ENCODE results near the gene FZD2.

Gene FZD2

DNA sequence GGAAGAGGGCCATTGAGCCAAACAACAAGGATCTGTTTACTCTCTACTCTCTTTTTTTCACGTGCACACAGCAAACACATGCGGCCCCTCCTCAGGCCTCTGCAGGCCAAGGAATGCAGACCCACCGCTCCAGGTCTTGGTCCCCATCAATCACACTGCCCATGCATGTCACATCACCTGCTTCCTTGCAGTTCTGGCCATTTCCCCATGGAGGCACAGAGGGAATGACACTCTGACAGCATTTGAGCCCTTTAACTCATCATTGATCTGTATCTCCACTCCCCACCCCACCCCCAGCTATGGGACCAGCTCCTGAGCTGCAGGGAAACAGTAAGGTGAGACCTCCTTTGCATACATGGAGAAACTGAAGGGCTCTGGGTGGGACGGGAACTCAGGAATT is 53.0 kb downstream of the FZD2 start:
- DNase-seq = no peak

Data from activated gamma-delta T cell treated with Interleukin-2 at 50 U/mL for 16 hours (primary cell).